GM06990 (cell line): ENCODE results near the gene CRIM1.
A peak's percentile ranks its signal among the peaks of the same experiment; 100 is the strongest.
"Not testable (repeated sequence)": the region's sequence is repeated elsewhere in the genome, so short reads cannot be mapped to it uniquely, and the experiment has no call there.

Experiments used
- DNase-seq: peaks from one replicate; pipeline ENCODE4 v3.0.0-alpha.2; 2011; ENCODE audit not compliant: insufficient read length; ENCODE audit errors: extremely low read depth
- H3K27me3 ChIP-seq: replicated peaks from 2 replicates; pipeline ENCODE4 v1.6.0; 2011; ENCODE audit warnings: low read length; ENCODE audit not compliant: control insufficient read depth, insufficient read depth
- H3K36me3 ChIP-seq: 2 replicates; pipeline ENCODE4 v1.5.1; 2011; ENCODE audit warnings: low read length; ENCODE audit not compliant: control insufficient read depth, insufficient read depth
- H3K4me3 ChIP-seq: replicated peaks from 2 replicates; pipeline ENCODE4 v1.5.1; 2011; ENCODE audit warnings: low read depth, mild to moderate bottlenecking, control low read depth, low read length
- TF ChIP-seq, protein P1 (sequence below): IDR thresholded peaks from 2 replicates; pipeline ENCODE4 v1.5.1; 2011; ENCODE audit warnings: low read length, control low read depth, mild to moderate bottlenecking, inconsistent platforms; ENCODE audit not compliant: insufficient read depth, poor library complexity, severe bottlenecking

The CRIM1 gene, protein sequence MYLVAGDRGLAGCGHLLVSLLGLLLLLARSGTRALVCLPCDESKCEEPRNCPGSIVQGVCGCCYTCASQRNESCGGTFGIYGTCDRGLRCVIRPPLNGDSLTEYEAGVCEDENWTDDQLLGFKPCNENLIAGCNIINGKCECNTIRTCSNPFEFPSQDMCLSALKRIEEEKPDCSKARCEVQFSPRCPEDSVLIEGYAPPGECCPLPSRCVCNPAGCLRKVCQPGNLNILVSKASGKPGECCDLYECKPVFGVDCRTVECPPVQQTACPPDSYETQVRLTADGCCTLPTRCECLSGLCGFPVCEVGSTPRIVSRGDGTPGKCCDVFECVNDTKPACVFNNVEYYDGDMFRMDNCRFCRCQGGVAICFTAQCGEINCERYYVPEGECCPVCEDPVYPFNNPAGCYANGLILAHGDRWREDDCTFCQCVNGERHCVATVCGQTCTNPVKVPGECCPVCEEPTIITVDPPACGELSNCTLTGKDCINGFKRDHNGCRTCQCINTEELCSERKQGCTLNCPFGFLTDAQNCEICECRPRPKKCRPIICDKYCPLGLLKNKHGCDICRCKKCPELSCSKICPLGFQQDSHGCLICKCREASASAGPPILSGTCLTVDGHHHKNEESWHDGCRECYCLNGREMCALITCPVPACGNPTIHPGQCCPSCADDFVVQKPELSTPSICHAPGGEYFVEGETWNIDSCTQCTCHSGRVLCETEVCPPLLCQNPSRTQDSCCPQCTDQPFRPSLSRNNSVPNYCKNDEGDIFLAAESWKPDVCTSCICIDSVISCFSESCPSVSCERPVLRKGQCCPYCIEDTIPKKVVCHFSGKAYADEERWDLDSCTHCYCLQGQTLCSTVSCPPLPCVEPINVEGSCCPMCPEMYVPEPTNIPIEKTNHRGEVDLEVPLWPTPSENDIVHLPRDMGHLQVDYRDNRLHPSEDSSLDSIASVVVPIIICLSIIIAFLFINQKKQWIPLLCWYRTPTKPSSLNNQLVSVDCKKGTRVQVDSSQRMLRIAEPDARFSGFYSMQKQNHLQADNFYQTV

DNA sequence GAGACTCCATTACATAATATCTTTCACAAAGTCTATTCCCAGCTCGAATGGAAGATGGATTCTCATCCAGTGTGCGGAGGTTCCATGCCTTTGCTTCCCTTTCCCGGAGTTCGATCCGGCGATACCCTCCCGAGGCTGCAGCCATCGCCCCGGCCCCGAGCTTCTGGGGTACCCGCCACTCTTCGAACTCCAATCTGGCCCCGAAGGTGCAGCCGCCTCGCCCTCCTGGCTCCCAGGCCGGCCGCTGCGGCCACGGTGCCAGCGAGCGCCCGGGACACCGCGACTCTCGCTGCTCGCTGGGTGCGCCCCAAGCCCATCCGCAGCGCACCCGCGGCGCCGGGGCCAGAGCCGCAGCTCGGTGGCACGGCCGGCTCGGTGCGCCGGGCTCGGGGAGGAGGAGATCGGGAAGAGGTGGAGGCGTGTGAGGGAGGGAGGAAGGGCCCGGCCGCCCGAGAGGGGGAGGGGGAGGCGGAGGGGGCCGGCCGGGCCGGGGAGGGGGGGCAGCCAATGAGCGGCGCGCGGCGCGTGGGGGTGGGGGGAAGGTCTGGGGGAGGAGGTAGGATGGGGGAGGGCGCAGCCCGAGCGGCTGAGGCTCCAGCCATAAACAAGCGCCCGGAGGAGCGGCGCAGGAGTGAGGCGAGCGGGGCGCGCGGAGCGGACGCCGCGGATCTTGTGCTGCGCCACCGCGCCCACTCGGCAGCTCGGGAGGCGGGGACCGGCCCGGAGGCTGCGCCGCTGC lies at the start of gene CRIM1:
Gene CRIM1 (plus strand): TSS at position 628 of the 739 bp plus-strand sequence. CDS start 515 bp downstream, outside the sequence.
- Histone ChIP-seq H3K4me3 (no peak within 1 kb of the TSS; the same call in 1 of the 2 replicates), H3K36me3 (no peaks in the 10 kb centered on the region), H3K27me3 (peaks cover 2% of the 10 kb centered on the region)
- TF ChIP-seq, protein P1, sequence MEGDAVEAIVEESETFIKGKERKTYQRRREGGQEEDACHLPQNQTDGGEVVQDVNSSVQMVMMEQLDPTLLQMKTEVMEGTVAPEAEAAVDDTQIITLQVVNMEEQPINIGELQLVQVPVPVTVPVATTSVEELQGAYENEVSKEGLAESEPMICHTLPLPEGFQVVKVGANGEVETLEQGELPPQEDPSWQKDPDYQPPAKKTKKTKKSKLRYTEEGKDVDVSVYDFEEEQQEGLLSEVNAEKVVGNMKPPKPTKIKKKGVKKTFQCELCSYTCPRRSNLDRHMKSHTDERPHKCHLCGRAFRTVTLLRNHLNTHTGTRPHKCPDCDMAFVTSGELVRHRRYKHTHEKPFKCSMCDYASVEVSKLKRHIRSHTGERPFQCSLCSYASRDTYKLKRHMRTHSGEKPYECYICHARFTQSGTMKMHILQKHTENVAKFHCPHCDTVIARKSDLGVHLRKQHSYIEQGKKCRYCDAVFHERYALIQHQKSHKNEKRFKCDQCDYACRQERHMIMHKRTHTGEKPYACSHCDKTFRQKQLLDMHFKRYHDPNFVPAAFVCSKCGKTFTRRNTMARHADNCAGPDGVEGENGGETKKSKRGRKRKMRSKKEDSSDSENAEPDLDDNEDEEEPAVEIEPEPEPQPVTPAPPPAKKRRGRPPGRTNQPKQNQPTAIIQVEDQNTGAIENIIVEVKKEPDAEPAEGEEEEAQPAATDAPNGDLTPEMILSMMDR = no peak
- peak; percentile 63 for DNase-seq

DNA sequence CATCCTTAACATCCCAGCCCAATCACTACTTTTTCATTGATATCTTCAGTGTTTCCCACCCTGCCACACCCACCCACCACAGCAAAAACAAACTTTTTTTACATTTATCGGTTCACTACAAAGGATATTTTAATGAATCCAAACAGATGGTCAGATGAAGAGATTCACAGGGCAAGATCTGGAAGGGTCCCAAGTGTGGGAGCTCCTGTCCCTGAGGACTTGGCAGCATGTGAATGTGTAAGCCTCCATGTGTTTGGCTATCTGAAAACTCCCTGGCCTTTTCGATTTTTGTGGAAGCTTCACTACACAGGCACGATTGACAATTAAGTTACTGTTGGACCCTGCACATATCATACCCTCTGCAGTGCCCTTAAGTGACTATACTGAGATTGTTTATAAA lies 48.1 kb upstream of the CRIM1 start:
- Histone ChIP-seq H3K36me3 (no peaks in the 10 kb centered on the region), H3K27me3 (no peaks in the 10 kb centered on the region), H3K4me3 (no peak overlapping the region)
- TF ChIP-seq, protein P1 = no peak
- DNase-seq = no peak

DNA sequence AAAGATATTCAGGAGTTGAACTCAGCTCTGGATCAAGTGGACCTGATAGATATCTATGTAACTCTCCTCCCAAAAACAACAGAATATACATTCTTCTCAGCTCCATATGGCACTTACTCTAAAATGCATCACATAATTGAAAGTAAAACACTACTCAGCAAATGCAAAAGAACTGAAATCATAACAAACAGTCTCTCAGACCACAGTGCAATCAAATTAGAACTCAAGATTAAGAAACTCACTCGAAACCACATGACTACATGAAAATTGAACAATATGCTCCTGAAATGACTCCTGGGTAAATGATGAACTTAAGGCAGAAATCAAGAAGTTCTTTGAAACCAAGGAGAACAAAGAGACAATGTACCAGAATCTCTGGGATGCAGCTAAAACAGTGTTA lies 45.1 kb upstream of the CRIM1 start:
- not testable (repeated sequence) for H3K27me3 ChIP-seq, H3K4me3 ChIP-seq, H3K36me3 ChIP-seq, DNase-seq

DNA sequence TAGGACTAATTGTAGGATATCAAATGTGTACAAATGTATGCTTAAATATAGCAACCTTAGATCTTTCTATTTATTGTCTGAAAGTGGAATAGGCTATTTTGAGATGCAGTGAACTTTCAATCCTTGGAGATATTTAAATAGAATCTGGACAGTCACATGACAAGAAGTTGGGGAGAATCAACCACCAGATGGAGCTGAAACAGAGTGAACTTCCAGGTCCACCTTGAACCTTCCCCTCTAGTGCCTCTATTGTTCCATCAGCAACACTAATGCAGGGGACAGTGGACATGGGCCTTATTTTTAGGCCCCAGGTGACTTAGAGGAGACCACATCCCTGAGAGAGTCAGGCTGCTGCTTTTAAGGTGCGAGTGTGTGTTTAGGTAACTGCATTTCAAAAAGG lies 37.0 kb upstream of the CRIM1 start:
- TF ChIP-seq, protein P1 = no peak
- DNase-seq = no peak
- H3K27me3 ChIP-seq = no peaks in the 10 kb centered on the region
- no peaks in the 10 kb centered on the region for H3K36me3 ChIP-seq
- no peak overlapping the region for H3K4me3 ChIP-seq

DNA sequence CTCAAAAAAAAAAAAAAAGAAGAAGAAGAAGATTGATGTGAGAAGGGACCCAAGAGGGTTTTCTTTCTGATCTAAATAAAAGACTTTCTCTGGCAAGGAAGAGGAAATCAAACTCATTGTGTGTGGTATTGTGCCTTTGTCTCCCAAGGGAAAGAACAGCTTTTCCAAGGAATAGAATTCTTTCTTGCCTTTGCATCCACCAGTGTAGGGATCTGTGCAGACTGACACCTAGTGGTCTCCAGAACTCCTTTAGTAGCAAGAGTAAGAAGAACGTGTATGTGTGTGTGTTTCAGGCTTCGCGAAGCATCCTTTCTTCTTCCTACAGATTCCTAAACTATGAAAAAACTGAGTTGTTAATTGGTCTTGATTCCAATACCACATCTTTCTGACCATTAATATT lies 33.5 kb upstream of the CRIM1 start:
- DNase-seq = no peak
- no peak overlapping the region for H3K4me3 ChIP-seq
- H3K36me3 ChIP-seq = no peaks in the 10 kb centered on the region
- H3K27me3 ChIP-seq = no peaks in the 10 kb centered on the region
- TF ChIP-seq, protein P1 = peak; percentile 36

DNA sequence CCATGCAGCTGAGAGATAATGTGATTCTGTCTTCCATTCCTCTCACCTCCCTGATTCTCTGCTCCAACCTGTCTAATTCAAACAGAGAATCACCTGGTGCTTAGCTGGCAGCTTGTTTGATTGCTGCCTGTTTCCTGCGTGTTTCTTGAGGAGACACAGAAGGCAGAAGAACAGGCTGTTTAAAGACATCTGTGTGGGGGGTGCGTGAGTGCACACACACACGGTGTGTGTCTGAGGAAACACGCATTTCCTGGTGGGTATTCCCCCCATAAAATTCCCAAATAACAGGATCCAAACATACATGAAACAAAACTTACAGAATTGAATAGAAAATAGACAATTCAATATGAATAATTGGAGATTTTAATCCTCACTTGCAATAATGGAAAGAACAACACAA lies 29.3 kb upstream of the CRIM1 start:
- no peaks in the 10 kb centered on the region for H3K36me3 ChIP-seq
- TF ChIP-seq, protein P1 = no peak
- H3K27me3 ChIP-seq = no peaks in the 10 kb centered on the region
- no peak overlapping the region for H3K4me3 ChIP-seq
- no peak for DNase-seq
